KMS-11 (cell line): ENCODE data around the gene UBA52.

ENCODE experiments used
- H2AFZ ChIP-seq: fragments of 200-600 bp; sonication (generic); 2 replicates; pipeline ENCODE4 v1.6.1; 2016; ENCODE audit warnings: antibody characterized with exemption, mixed run types, low read depth
- H3K27ac ChIP-seq: fragments of 200-600 bp; sonication (generic); 2 replicates; pipeline ENCODE4 v1.6.1; 2016; ENCODE audit warnings: mild to moderate bottlenecking, mixed run types
- H3K27me3 ChIP-seq: fragments of 200-600 bp; sonication (generic); 2 replicates; pipeline ENCODE4 v1.6.1; 2017; ENCODE audit warnings: mild to moderate bottlenecking, low read depth, mixed run types, moderate library complexity; ENCODE audit not compliant: insufficient read depth
- H3K36me3 ChIP-seq: fragments of 200-600 bp; sonication (generic); 2 replicates; pipeline ENCODE4 v1.6.1; 2017; ENCODE audit warnings: mild to moderate bottlenecking, mixed run types; ENCODE audit not compliant: insufficient read depth
- H3K4me1 ChIP-seq: fragments of 200-600 bp; sonication (generic); 2 replicates; pipeline ENCODE4 v1.6.1; 2016; ENCODE audit warnings: mild to moderate bottlenecking, low read depth, mixed run types; ENCODE audit not compliant: poor library complexity, severe bottlenecking
- H3K4me2 ChIP-seq: fragments of 200-600 bp; sonication (generic); 2 replicates; pipeline ENCODE4 v1.7.0; 2016; ENCODE audit warnings: mild to moderate bottlenecking, mixed run types
- H3K4me3 ChIP-seq: fragments of 200-600 bp; sonication (generic); IDR thresholded peaks from 2 replicates; pipeline ENCODE4 v1.6.1; 2017; ENCODE audit warnings: low read depth, low read length, mixed read lengths; ENCODE audit not compliant: insufficient read depth
- H3K79me2 ChIP-seq: fragments of 200-600 bp; sonication (generic); 2 replicates; pipeline ENCODE4 v1.6.1; 2016; ENCODE audit warnings: low read depth, mixed run types; ENCODE audit not compliant: insufficient read depth
- H3K9ac ChIP-seq: fragments of 200-600 bp; sonication (generic); 2 replicates; pipeline ENCODE4 v1.6.1; 2016; ENCODE audit warnings: mild to moderate bottlenecking, mixed run types
- H4K20me1 ChIP-seq: fragments of 200-600 bp; sonication (generic); 2 replicates; pipeline ENCODE4 v1.6.1; 2016; ENCODE audit warnings: mild to moderate bottlenecking, mixed run types; ENCODE audit not compliant: insufficient read depth
- TF ChIP-seq, protein P1 (sequence below): fragments of 200-600 bp; sonication (generic); conservative IDR thresholded peaks from 2 replicates; pipeline ENCODE4 v1.6.1; 2017; ENCODE audit warnings: low read depth, mild to moderate bottlenecking, antibody characterized with exemption, low read length, moderate library complexity, mixed read lengths

The UBA52 gene

DNA sequence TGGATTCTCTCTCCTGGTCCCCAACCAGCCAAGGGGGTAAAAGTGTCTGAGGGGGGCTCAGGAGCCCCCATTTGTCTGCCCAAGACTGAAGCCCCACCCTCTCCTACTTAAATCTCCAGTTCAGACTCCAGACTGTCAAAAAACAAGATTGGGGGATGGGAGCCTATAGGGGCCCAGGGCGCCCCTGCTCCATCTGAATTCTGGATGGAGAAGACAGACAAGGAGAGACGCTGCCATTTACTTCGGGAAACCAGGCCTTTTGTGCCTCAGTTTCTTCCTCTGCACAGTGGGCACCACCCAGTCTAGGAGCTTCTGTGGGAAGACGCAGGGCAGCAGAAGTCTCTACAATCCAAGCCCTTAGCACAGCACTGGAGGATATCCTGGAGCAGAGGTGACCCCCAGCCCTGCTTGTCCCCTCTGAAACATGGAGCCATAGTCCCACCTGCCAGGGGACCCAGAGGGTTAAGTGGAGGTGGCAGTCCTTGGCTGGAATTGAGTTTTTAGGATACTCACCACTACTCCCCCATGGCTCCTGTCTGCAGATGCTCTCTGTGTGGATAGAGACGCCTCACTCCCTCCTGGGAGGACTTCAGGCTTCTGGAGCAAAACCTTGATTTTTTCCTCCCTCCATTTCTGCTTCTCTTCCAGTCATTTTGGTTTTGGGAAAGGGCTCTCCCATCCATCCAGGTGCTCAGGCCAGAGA, 36.6 kb downstream of the UBA52 start:
- no peak overlapping the region for H3K27ac ChIP-seq
- H2AFZ ChIP-seq, result no peak overlapping the region
- no peaks in the 10 kb centered on the region for H3K36me3 ChIP-seq
- no peaks in the 10 kb centered on the region for H3K4me1 ChIP-seq
- H3K4me3 ChIP-seq, result no peak overlapping the region
- no peak overlapping the region for H3K4me2 ChIP-seq
- H3K27me3 ChIP-seq, result peaks cover 88% of the 10 kb centered on the region
- H3K79me2 ChIP-seq, result no peaks in the 10 kb centered on the region
- H3K9ac ChIP-seq, result no peak overlapping the region
- TF ChIP-seq, protein P1, sequence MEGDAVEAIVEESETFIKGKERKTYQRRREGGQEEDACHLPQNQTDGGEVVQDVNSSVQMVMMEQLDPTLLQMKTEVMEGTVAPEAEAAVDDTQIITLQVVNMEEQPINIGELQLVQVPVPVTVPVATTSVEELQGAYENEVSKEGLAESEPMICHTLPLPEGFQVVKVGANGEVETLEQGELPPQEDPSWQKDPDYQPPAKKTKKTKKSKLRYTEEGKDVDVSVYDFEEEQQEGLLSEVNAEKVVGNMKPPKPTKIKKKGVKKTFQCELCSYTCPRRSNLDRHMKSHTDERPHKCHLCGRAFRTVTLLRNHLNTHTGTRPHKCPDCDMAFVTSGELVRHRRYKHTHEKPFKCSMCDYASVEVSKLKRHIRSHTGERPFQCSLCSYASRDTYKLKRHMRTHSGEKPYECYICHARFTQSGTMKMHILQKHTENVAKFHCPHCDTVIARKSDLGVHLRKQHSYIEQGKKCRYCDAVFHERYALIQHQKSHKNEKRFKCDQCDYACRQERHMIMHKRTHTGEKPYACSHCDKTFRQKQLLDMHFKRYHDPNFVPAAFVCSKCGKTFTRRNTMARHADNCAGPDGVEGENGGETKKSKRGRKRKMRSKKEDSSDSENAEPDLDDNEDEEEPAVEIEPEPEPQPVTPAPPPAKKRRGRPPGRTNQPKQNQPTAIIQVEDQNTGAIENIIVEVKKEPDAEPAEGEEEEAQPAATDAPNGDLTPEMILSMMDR, result no peak
- no peaks in the 10 kb centered on the region for H4K20me1 ChIP-seq

GRCh38 chr19:18608805-18609716, 37.4 kb downstream of the UBA52 start:
- TF ChIP-seq, protein P1, result no peak
- Histone ChIP-seq H3K9ac (no peak overlapping the region), H3K4me3 (no peak overlapping the region), H3K4me2 (no peak overlapping the region), H4K20me1 (no peaks in the 10 kb centered on the region), H3K4me1 (no peaks in the 10 kb centered on the region), H3K27ac (no peak overlapping the region), H3K79me2 (no peaks in the 10 kb centered on the region), H2AFZ (no peak overlapping the region), H3K36me3 (no peaks in the 10 kb centered on the region), H3K27me3 (peaks cover 90% of the 10 kb centered on the region)

GRCh38 chr19:18609717-18610051, 38.0 kb downstream of the UBA52 start:
- Histone ChIP-seq H3K9ac (no peak overlapping the region), H4K20me1 (no peaks in the 10 kb centered on the region), H3K4me1 (no peaks in the 10 kb centered on the region), H3K27ac (no peak overlapping the region), H3K27me3 (peaks cover 90% of the 10 kb centered on the region), H3K79me2 (no peaks in the 10 kb centered on the region), H2AFZ (no peak overlapping the region), H3K36me3 (no peaks in the 10 kb centered on the region), H3K4me2 (no peak overlapping the region), H3K4me3 (no peak overlapping the region)
- TF ChIP-seq, protein P1, result no peak

DNA sequence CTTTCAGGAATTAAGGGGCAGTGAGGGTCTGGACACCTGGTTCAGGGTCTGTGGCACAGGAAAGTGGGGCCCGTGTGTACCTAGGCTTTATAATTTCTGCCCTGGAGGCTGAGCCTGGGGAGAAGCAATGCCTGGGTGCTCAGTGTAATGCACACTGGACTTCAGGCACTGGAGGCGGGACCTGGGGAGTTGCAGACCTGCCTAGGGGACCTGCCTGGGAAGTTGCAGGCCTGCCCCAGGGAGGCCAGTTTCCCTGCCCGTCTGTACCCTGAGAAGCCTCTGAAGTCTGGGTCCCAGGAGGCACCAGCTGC, 38.5 kb downstream of the UBA52 start:
- H3K4me1 ChIP-seq, result no peaks in the 10 kb centered on the region

More for the DNA sequence above, 38.5 kb downstream of the UBA52 start:
- Histone ChIP-seq H3K27ac (no peak overlapping the region), H3K36me3 (no peaks in the 10 kb centered on the region), H3K27me3 (peaks cover 90% of the 10 kb centered on the region), H2AFZ (no peak overlapping the region), H3K79me2 (no peaks in the 10 kb centered on the region), H3K9ac (no peak overlapping the region), H3K4me2 (no peak overlapping the region), H4K20me1 (no peaks in the 10 kb centered on the region), H3K4me3 (no peak overlapping the region)
- TF ChIP-seq, protein P1, result no peak
